8988T (cell line): ENCODE results near the gene MRPL27.
A peak's percentile ranks its signal among the peaks of the same experiment; 100 is the strongest.

Source experiments
- DNase-seq: peaks from one replicate; pipeline ENCODE4 v3.0.0; 2011

The MRPL27 gene

GRCh38 chr17:50359005-50359699, 13.8 kb downstream of the MRPL27 start:
- DNase-seq = no peak

GRCh38 chr17:50358177-50358576, 14.8 kb downstream of the MRPL27 start:
- no peak for DNase-seq

- no peak for DNase-seq
These were observed 16.0 kb downstream of the MRPL27 start for GRCh38 chr17:50356892-50357510.

GRCh38 chr17:50356418-50356817, 16.6 kb downstream of the MRPL27 start:
- no peak for DNase-seq

GRCh38 chr17:50355701-50356341, 17.2 kb downstream of the MRPL27 start:
- DNase-seq = no peak

GRCh38 chr17:50355336-50355700, 17.7 kb downstream of the MRPL27 start:
- no peak for DNase-seq

- DNase-seq = no peak
These were observed 18.2 kb downstream of the MRPL27 start for GRCh38 chr17:50354776-50355175.

GRCh38 chr17:50354198-50354597, 18.8 kb downstream of the MRPL27 start:
- DNase-seq = no peak

- DNase-seq = no peak
These were observed 19.3 kb downstream of the MRPL27 start for GRCh38 chr17:50353600-50354195.

- no peak for DNase-seq
These were observed 20.0 kb downstream of the MRPL27 start for GRCh38 chr17:50352693-50353599.

GRCh38 chr17:50352072-50352692, 20.8 kb downstream of the MRPL27 start:
- DNase-seq = no peak

- DNase-seq = no peak
These were observed 22.3 kb downstream of the MRPL27 start for GRCh38 chr17:50350733-50351132.

- no peak for DNase-seq
These were observed 23.8 kb downstream of the MRPL27 start for GRCh38 chr17:50349243-50349600.

- DNase-seq = no peak
These were observed 24.3 kb downstream of the MRPL27 start for GRCh38 chr17:50348522-50349242.

GRCh38 chr17:50347894-50348291, 25.1 kb downstream of the MRPL27 start:
- no peak for DNase-seq

- DNase-seq = no peak
These were observed 25.7 kb downstream of the MRPL27 start for GRCh38 chr17:50347117-50347893.

- peak; percentile 78 for DNase-seq
These were observed 26.5 kb downstream of the MRPL27 start for GRCh38 chr17:50346313-50347116.

GRCh38 chr17:50345432-50346312, 27.3 kb downstream of the MRPL27 start, which contains the start of gene XYLT2:
XYLT2 (plus strand) TSS chr17:50346126; CDS start chr17:50346141, 15 bp downstream.
- DNase-seq = peak; percentile 99
